Neural progenitor cell (in vitro differentiated cells): Measurements from ENCODE around the gene ZNF354B. TPM values are rescaled to one million over a fixed set of nuclear protein-coding genes. Genes with fewer than 3 reads are reported as not detected.

Experiments
- DNase-seq: peaks from one replicate; pipeline ENCODE4 v3.0.0-alpha.2; 2016; ENCODE audit warnings: low spot score
- H2AFZ ChIP-seq: fragments of 200-600 bp; sonication (generic); replicated peaks from 2 replicates; pipeline ENCODE4 v1.6.1; 2016; ENCODE audit warnings: antibody characterized with exemption
- H3F3A ChIP-seq: fragments of 200-600 bp; sonication (generic); 2 replicates; pipeline ENCODE4 v1.6.1; 2016; ENCODE audit warnings: antibody characterized with exemption, low read depth
- H3K27ac ChIP-seq: fragments of 200-600 bp; sonication (generic); 2 replicates; pipeline ENCODE4 v1.5.1; 2016; ENCODE audit warnings: mild to moderate bottlenecking
- H3K27me3 ChIP-seq: fragments of 200-600 bp; sonication (generic); 2 replicates; pipeline ENCODE4 v1.6.1; 2016; ENCODE audit warnings: mild to moderate bottlenecking, moderate library complexity
- H3K36me3 ChIP-seq: fragments of 200-600 bp; sonication (generic); 2 replicates; pipeline ENCODE4 v1.5.1; 2016
- H3K4me1 ChIP-seq: fragments of 200-600 bp; sonication (generic); 2 replicates; pipeline ENCODE4 v1.6.1; 2016; ENCODE audit warnings: mixed run types
- H3K4me2 ChIP-seq: fragments of 200-600 bp; sonication (generic); 2 replicates; pipeline ENCODE4 v1.6.1; 2016
- H3K4me3 ChIP-seq: fragments of 200-600 bp; sonication (generic); 2 replicates; pipeline ENCODE4 v1.5.1; 2016
- H3K79me2 ChIP-seq: fragments of 200-600 bp; sonication (generic); 2 replicates; pipeline ENCODE4 v1.6.1; 2016; ENCODE audit warnings: low read depth
- H3K9ac ChIP-seq: fragments of 200-600 bp; sonication (generic); 2 replicates; pipeline ENCODE4 v1.6.1; 2016
- H3K9me3 ChIP-seq: fragments of 200-600 bp; sonication (generic); 2 replicates; pipeline ENCODE4 v1.5.1; 2016; ENCODE audit warnings: low read depth
- H4K20me1 ChIP-seq: fragments of 200-600 bp; sonication (generic); 2 replicates; pipeline ENCODE4 v1.6.1; 2016; ENCODE audit warnings: low read depth
- H3K27ac Mint-ChIP-seq: 3 replicates; pipeline ENCODE4 v1.8.0; 2021; ENCODE audit warnings: mixed read lengths
- H3K27me3 Mint-ChIP-seq: 2 replicates; pipeline ENCODE4 v1.8.0; 2022; ENCODE audit warnings: low read depth, mild to moderate bottlenecking, inconsistent platforms, moderate library complexity, mixed read lengths; ENCODE audit not compliant: insufficient read depth
- H3K36me3 Mint-ChIP-seq: 3 replicates; pipeline ENCODE4 v1.8.0; 2021; ENCODE audit warnings: mixed read lengths
- H3K4me1 Mint-ChIP-seq: 3 replicates; pipeline ENCODE4 v1.8.0; 2021; ENCODE audit warnings: mixed read lengths
- H3K4me3 Mint-ChIP-seq: 3 replicates; pipeline ENCODE4 v1.8.0; 2021; ENCODE audit warnings: mild to moderate bottlenecking, moderate library complexity, mixed read lengths
- H3K9me3 Mint-ChIP-seq: 3 replicates; pipeline ENCODE4 v1.8.0; 2020; ENCODE audit warnings: mixed read lengths
- EZH2 ChIP-seq: fragments of 200-600 bp; sonication (generic); IDR thresholded peaks from 2 replicates; pipeline ENCODE4 v1.6.1; 2017; ENCODE audit warnings: antibody characterized with exemption, mild to moderate bottlenecking, moderate library complexity
- EZH2phosphoT487 ChIP-seq: fragments of 200-600 bp; sonication (generic); IDR thresholded peaks from 2 replicates; pipeline ENCODE4 v1.6.1; 2017; ENCODE audit warnings: antibody characterized with exemption
- total RNA-seq: library from RNA; depleted of rRNA; stranded (reverse); fragments of >200 nt; gene quantifications from 2 replicates; pipeline ENCODE4 v1.2.3, GENCODE V29; 2015; ENCODE audit warnings: low replicate concordance
- TF ChIP-seq, protein P1 (sequence below): fragments of 200-600 bp; sonication (generic); IDR thresholded peaks from 2 replicates; pipeline ENCODE4 v1.5.1; 2017; ENCODE audit warnings: antibody characterized with exemption, mild to moderate bottlenecking

ZNF354B gene
- total RNA-seq, 1 donor from 2014 or later: 31.3 TPM

- DNase-seq: no peak
- Histone ChIP-seq H3K4me1 (no peaks in the 10 kb centered on the region), H3K27me3 (no peaks in the 10 kb centered on the region), H3K79me2 (no peaks in the 10 kb centered on the region), H2AFZ (no peak overlapping the region), H4K20me1 (no peaks in the 10 kb centered on the region), H3K4me2 (no peak overlapping the region), H3K9ac (no peak overlapping the region), H3K4me3 (no peak overlapping the region), H3K27ac (no peak overlapping the region), H3K36me3 (no peaks in the 10 kb centered on the region), H3F3A (no peaks in the 10 kb centered on the region), H3K9me3 (no peaks in the 10 kb centered on the region)
- TF ChIP-seq, protein P1, sequence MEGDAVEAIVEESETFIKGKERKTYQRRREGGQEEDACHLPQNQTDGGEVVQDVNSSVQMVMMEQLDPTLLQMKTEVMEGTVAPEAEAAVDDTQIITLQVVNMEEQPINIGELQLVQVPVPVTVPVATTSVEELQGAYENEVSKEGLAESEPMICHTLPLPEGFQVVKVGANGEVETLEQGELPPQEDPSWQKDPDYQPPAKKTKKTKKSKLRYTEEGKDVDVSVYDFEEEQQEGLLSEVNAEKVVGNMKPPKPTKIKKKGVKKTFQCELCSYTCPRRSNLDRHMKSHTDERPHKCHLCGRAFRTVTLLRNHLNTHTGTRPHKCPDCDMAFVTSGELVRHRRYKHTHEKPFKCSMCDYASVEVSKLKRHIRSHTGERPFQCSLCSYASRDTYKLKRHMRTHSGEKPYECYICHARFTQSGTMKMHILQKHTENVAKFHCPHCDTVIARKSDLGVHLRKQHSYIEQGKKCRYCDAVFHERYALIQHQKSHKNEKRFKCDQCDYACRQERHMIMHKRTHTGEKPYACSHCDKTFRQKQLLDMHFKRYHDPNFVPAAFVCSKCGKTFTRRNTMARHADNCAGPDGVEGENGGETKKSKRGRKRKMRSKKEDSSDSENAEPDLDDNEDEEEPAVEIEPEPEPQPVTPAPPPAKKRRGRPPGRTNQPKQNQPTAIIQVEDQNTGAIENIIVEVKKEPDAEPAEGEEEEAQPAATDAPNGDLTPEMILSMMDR: no peak
- TF ChIP-seq EZH2: no peak
- TF ChIP-seq EZH2phosphoT487: no peak
- Mint-ChIP-seq H3K27me3 (peaks cover 3% of the 10 kb centered on the region), H3K4me3 (no peak overlapping the region), H3K36me3 (no peaks in the 10 kb centered on the region), H3K4me1 (no peaks in the 10 kb centered on the region), H3K9me3 (peaks cover 19% of the 10 kb centered on the region), H3K27ac (no peak overlapping the region)
Measured at GRCh38 chr5:178820001-178820400, 39.8 kb upstream of the ZNF354B start.

DNA sequence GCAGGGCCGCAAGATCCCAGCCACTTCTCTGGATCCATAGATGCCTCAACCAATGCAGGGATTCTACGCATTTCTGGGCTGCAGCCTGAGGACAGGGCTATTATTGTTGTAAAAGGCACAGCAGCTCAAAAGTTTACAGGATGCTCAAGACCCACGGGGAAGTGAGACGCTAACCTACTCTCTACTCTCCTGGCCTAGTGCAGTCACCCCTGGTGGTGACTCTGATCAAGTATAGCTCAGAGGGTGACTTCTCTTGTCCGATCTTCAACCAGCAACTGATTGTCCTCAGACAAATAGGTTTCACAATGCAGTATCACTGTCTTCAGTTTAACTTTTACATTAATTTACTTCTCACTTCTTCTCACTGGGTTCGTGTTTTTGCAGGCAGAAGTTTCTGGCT lies 34.3 kb upstream of the ZNF354B start:
- Histone ChIP-seq H3K27me3 (no peaks in the 10 kb centered on the region), H4K20me1 (no peaks in the 10 kb centered on the region), H3F3A (no peaks in the 10 kb centered on the region), H2AFZ (no peak overlapping the region), H3K27ac (no peak overlapping the region), H3K4me1 (no peaks in the 10 kb centered on the region), H3K4me2 (no peak overlapping the region), H3K9ac (no peak overlapping the region), H3K4me3 (no peak overlapping the region), H3K79me2 (no peaks in the 10 kb centered on the region), H3K9me3 (no peaks in the 10 kb centered on the region), H3K36me3 (no peaks in the 10 kb centered on the region)
- no peaks in the 10 kb centered on the region for H3K36me3 Mint-ChIP-seq
- H3K4me1 Mint-ChIP-seq: no peaks in the 10 kb centered on the region
- H3K27me3 Mint-ChIP-seq: no peaks in the 10 kb centered on the region
- no peak overlapping the region for H3K4me3 Mint-ChIP-seq
- no peak for DNase-seq
- H3K27ac Mint-ChIP-seq: no peak overlapping the region
- peaks cover 18% of the 10 kb centered on the region for H3K9me3 Mint-ChIP-seq
- TF ChIP-seq, protein P1: no peak
- TF ChIP-seq EZH2phosphoT487 (no peak), EZH2 (no peak)

DNA sequence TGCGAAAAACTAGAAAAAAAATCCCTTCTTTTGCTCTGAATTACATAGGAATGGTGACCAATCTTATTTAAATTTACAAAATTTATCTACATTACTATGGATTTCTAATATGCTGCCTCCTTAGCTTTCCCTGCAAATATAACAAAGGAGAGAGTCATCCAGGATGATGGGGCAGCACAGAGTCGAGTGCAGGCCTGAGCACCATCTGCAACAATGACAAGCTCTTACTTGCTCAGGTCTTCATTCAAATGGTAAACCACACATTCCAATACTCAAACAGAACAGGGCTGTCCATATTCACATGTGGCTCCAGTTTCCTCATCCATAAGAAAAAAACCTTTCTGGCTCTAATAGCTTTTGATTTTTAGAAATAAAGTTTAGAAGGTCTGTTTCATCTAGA lies 33.5 kb upstream of the ZNF354B start:
- no peak overlapping the region for H3K4me2 ChIP-seq
- DNase-seq: no peak
- Mint-ChIP-seq H3K27me3 (peaks cover 4% of the 10 kb centered on the region), H3K27ac (no peak overlapping the region), H3K4me1 (no peaks in the 10 kb centered on the region), H3K9me3 (peaks cover 15% of the 10 kb centered on the region), H3K4me3 (no peak overlapping the region), H3K36me3 (no peaks in the 10 kb centered on the region)
- H4K20me1 ChIP-seq: no peaks in the 10 kb centered on the region
- no peaks in the 10 kb centered on the region for H3K9me3 ChIP-seq
- no peaks in the 10 kb centered on the region for H3K4me1 ChIP-seq
- H3K36me3 ChIP-seq: no peaks in the 10 kb centered on the region
- no peaks in the 10 kb centered on the region for H3F3A ChIP-seq
- H3K4me3 ChIP-seq: no peak overlapping the region
- H3K9ac ChIP-seq: no peak overlapping the region
- H2AFZ ChIP-seq: no peak overlapping the region
- H3K79me2 ChIP-seq: no peaks in the 10 kb centered on the region
- H3K27ac ChIP-seq: no peak overlapping the region
- TF ChIP-seq, protein P1: no peak
- no peak for TF ChIP-seq EZH2phosphoT487
- TF ChIP-seq EZH2: no peak
- no peaks in the 10 kb centered on the region for H3K27me3 ChIP-seq
